Stomach (tissue), 9 donors: Measurements from ENCODE around the gene RETSAT. TPM values are rescaled to one million over a fixed set of nuclear protein-coding genes. Genes with fewer than 3 reads are reported as not detected.
"Not testable (repeated sequence)": the region's sequence is repeated elsewhere in the genome, so short reads cannot be mapped to it uniquely, and the experiment has no call there.

Experiments used
- DNase-seq, 2 donors: peaks; one replicate each; pipeline versions ENCODE4 v3.0.0 to v3.0.0-alpha.2; 2013 to 2019
- H3K27ac ChIP-seq, 5 donors: fragments of 200-600 bp in 4 of 5; sonication (generic) in 4 of 5; one replicate each; pipeline ENCODE4 v1.5.1; 2013 to 2019; ENCODE audit warnings: mild to moderate bottlenecking in 1 of 5, moderate library complexity in 1 of 5
- H3K27me3 ChIP-seq, 3 donors: fragments of 200-600 bp; sonication (generic); one replicate each; pipeline ENCODE4 v1.5.1; 2017 to 2019; ENCODE audit warnings: mixed run types in 1 of 3
- H3K36me3 ChIP-seq, 4 donors: fragments of 200-600 bp; sonication (generic); 1 replicate in 3 of 4; 2 replicates in 1 of 4; pipeline ENCODE4 v1.5.1; 2016 to 2019
- H3K4me1 ChIP-seq, 4 donors: fragments of 200-600 bp; sonication (generic); one replicate each; pipeline ENCODE4 v1.5.1; 2016 to 2019
- H3K4me3 ChIP-seq, 4 donors: fragments of 200-600 bp; sonication (generic) in 3 of 4; one replicate each; pipeline ENCODE4 v1.5.1; 2016 to 2019; ENCODE audit warnings: mild to moderate bottlenecking in 1 of 4
- H3K9me3 ChIP-seq, 4 donors: fragments of 200-600 bp; sonication (generic); one replicate each; pipeline ENCODE4 v1.5.1; 2016 to 2019
- EP300 ChIP-seq: sonication (generic); formaldehyde crosslinking; IDR thresholded peaks from one replicate; pipeline ENCODE4 v1.6.1; 2017; ENCODE audit warnings: antibody characterized with exemption
- POLR2A ChIP-seq, 4 donors: fragments of 450-650 bp; IDR thresholded peaks; one replicate each; pipeline ENCODE4 v1.6.1; 2016; ENCODE audit warnings: antibody characterized with exemption in 4 of 4, control low read depth in 2 of 4, mild to moderate bottlenecking in 1 of 4, moderate library complexity in 1 of 4
- POLR2AphosphoS5 ChIP-seq, 3 donors: sonication (generic); formaldehyde crosslinking; IDR thresholded peaks; one replicate each; pipeline ENCODE4 v1.6.1; 2016; ENCODE audit warnings: antibody characterized with exemption in 3 of 3
- WGBS, 5 donors: extraction: QIAGEN DNeasy Blood & Tissue Kit in 3 of 5; methylation state at CpG; one replicate each; pipeline versions ENCODE4 v1.1.5 to v1.1.7; 2013 to 2018; 5-methylcytosine and 5-hydroxymethylcytosine counted together
- intact Hi-C: fragments of 100-400 bp; cut with DNase I; formaldehyde crosslinking; loops from one replicate; pipeline ENCODE4 v1.15.1; 2023; ENCODE audit warnings: low total_unique reads
- polyA plus RNA-seq, 3 donors: library from polyadenylated mRNA; stranded (reverse); fragments of 200-250 nt; gene quantifications; one replicate each; pipeline ENCODE4 v1.2.3, GENCODE V29; 2013
- total RNA-seq, 5 donors: library from RNA; depleted of rRNA; stranded (reverse); fragments of >200 nt; gene quantifications; one replicate each; pipeline versions ENCODE4 v1.1.0 to v1.2.3, GENCODE V29; 2014 to 2016
- TF ChIP-seq, protein P1 (sequence below), 7 experiments: fragments of 450-650 bp in 4 of 7; fragments of 200-600 bp in 3 of 7; sonication (generic) in 3 of 7; IDR thresholded peaks; one replicate each; pipeline ENCODE4 v1.5.1; 2016 to 2019; ENCODE audit warnings: antibody characterized with exemption in 7 of 7, control low read depth in 2 of 7, mild to moderate bottlenecking in 1 of 7
- donor health status: healthy with polysubstance abuse.
- donor health status: Bipolar disorder and iron deficiency.
- donor health status: healthy.

Gene RETSAT
- total and polyA plus RNA-seq, 8 donors, result 11.5 to 90.1 (median 46.7) TPM

DNA sequence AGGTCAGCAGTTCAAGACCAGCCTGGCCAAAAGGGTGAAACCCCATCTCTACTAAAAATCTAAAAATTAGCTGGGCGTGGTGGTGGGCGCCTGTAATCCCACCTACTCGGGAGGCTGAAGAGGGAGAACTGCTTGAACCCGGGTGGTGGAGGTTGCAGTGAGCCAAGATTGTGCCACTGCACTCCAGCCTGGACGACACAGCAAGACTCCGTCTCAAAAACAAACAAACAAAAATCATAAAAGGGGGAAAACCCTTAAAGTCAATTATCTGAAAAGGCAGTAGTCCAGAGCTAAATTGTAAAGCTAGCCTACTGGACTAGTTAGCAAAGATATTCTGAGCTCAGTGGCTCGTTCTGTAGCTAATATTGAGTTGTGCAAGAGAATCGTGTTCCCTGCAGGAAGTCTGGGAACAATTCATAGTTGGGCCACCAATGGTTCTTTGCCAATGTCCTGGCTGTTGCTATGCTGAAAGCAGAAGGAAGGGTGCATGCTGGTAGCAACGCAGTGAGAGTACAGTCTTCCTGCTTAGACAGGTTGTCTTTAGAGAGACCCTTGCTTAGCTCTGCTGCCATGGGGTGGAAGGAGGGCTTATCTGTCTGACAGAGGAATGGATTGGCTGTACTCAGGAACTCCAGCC is 30.9 kb downstream of the RETSAT start:
- no peaks in the 10 kb centered on the region for H3K9me3 ChIP-seq
- H3K4me1 ChIP-seq, result peaks cover 41 to 92% (median 67%) of the 10 kb centered on the region in 4 donors
- H3K4me3 ChIP-seq, result peak overlapping the region in 2 of 4 donors; percentile 79 to 81
- no peak for DNase-seq
- intact Hi-C loops, result no loop called here
- 79 to 88% (median 84%) methylated on average over 9 of the region's 9 CpGs for WGBS, 5 donors
- H3K36me3 ChIP-seq, result peaks cover 54 to 67% (median 65%) of the 10 kb centered on the region in 4 donors
- TF ChIP-seq POLR2AphosphoS5 (IDR thresholded peaks at IDR 0.05) (no peak), POLR2A (IDR thresholded peaks at IDR 0.05) (no peak), EP300 (no peak)
- TF ChIP-seq, protein P1, sequence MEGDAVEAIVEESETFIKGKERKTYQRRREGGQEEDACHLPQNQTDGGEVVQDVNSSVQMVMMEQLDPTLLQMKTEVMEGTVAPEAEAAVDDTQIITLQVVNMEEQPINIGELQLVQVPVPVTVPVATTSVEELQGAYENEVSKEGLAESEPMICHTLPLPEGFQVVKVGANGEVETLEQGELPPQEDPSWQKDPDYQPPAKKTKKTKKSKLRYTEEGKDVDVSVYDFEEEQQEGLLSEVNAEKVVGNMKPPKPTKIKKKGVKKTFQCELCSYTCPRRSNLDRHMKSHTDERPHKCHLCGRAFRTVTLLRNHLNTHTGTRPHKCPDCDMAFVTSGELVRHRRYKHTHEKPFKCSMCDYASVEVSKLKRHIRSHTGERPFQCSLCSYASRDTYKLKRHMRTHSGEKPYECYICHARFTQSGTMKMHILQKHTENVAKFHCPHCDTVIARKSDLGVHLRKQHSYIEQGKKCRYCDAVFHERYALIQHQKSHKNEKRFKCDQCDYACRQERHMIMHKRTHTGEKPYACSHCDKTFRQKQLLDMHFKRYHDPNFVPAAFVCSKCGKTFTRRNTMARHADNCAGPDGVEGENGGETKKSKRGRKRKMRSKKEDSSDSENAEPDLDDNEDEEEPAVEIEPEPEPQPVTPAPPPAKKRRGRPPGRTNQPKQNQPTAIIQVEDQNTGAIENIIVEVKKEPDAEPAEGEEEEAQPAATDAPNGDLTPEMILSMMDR (IDR thresholded peaks at IDR 0.05), result no peak
- H3K27ac ChIP-seq, result no peak overlapping the region
- no peaks in the 10 kb centered on the region for H3K27me3 ChIP-seq

DNA sequence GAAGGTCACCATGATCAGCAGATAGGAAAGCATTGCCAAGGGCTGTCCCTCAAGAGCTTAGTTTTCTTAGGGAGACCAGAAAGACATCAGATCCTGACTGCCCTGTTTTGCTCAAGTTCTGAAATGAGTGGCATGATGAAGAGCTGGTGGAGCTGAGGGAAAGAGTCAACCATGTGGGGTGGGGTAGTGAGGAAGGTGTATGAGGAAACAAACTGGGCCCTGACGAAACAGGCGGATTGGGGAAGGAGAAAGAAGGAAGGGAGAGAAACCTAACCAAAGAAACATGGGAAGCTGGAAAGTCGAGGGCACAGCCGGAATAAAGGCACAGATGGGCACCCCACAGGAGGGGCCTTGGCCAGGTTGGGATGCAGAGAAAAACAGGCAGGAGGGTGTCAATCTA is 34.5 kb downstream of the RETSAT start:
- TF ChIP-seq POLR2AphosphoS5 (IDR thresholded peaks at IDR 0.05), result no peak
- no peak for TF ChIP-seq EP300
- TF ChIP-seq, protein P1 (IDR thresholded peaks at IDR 0.05), result no peak
- TF ChIP-seq POLR2A (IDR thresholded peaks at IDR 0.05), result no peak
- Histone ChIP-seq H3K4me3 (no peak overlapping the region), H3K9me3 (no peaks in the 10 kb centered on the region), H3K36me3 (peaks cover 66 to 100% (median 97%) of the 10 kb centered on the region in 4 donors), H3K4me1 (peaks cover 17 to 68% (median 43%) of the 10 kb centered on the region in 4 donors), H3K27ac (no peak overlapping the region), H3K27me3 (no peaks in the 10 kb centered on the region)
- 84 to 98% (median 88%) methylated on average over 4 of the region's 4 CpGs for WGBS, 5 donors
- intact Hi-C loops, result no loop called here
- no peak for DNase-seq

DNA sequence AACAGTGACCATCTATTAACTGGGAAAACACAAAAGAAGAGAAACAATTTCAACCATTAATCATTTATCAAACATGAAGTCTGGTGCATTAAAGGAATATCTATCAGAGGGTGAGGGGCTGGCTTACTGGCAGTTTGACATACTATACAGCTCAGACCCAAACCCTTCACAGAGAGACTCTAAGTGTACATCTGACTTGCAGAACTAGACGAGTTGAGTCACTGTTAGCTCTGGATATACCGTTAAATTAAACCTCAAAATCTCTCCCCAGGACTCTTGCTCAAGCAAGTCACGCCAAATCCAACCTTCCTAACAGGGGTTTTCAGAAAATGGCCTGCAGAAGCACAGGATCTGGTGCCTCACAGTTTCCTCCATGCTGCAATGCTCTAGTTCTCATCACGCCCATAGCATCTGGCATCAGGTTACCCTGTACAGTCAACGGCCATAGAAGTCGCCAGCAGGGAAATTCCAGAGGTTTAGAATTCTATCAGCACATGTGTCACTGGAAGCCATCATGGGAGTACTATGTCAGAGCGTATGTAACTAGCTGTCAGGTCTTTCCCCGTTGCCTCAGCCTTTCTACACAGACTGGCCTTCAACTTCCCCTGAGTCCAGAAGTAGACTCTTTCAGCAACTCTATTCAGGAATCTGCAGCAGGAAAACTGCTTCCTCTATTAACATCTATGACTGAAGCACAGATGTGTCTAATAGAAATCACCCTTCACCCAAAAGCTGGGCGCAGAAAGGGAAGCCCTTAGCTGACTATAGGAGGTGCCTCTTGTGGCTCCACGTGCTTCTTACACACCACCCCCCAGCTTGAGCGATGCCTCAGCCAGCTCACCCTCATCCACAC is 35.9 kb downstream of the RETSAT start:
- Histone ChIP-seq H3K36me3 (peaks cover 53 to 99% (median 96%) of the 10 kb centered on the region in 4 donors), H3K27ac (no peak overlapping the region), H3K27me3 (no peaks in the 10 kb centered on the region), H3K9me3 (no peaks in the 10 kb centered on the region), H3K4me1 (peaks cover 5 to 61% (median 35%) of the 10 kb centered on the region in 4 donors), H3K4me3 (no peak overlapping the region)
- TF ChIP-seq POLR2A (IDR thresholded peaks at IDR 0.05) (no peak), POLR2AphosphoS5 (IDR thresholded peaks at IDR 0.05) (no peak)
- intact Hi-C loops, result no loop called here
- 60 to 78% (median 73%) methylated on average over 11 of the region's 11 CpGs for WGBS, 5 donors
- DNase-seq, result peak in 1 of 2 donors; percentile 37

DNA sequence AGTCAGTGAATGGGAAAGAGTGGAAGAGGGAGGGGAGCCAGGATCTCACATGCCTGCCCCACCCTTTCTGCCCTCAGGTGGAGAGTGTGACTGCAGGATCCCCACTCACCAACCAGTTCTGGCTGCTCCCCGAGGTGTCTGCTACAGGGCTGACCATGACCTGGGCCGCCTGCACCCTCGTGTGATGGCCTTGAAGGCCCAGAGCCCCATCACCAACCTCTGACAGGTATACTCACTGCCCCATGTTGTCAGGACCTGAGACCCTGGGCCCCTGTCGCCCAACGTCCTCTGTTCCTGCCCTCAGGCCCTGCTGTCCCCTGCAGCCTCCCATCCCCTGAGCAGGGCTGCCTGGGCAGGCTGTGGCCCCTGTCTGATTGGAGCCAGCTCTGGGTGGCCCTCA is 38.4 kb downstream of the RETSAT start:
- H3K4me3 ChIP-seq, H3K27ac ChIP-seq, DNase-seq, H3K9me3 ChIP-seq, intact Hi-C loops, H3K27me3 ChIP-seq: not testable (repeated sequence)
- 50 to 83% methylated on average over 2 to 5 of the region's 5 CpGs; no CpG with 5 or more reads in 3 of the 5 donors for WGBS, 5 donors
- peaks cover 30 to 77% (median 73%) of the 10 kb centered on the region in 4 donors for H3K36me3 ChIP-seq
- peaks cover 0 to 36% (median 14%) of the 10 kb centered on the region in 4 donors for H3K4me1 ChIP-seq

DNA sequence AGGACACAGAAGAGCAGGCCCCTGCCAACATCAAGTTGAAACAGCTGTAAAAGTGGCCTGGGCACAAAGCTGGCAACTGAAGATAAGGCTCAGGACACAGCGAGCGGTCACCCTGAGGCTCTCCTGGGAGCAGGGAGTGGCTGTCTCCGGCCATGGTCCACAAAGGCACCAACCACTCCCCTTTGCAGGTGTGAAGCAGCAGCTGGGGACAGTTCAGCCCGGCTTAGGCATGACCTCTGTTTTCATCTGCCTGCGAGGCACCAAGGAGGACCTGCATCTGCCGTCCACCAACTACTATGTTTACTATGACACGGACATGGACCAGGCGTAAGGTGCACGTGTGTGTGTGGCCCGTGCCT is 39.5 kb downstream of the RETSAT start:
- TF ChIP-seq EP300, result no peak
- TF ChIP-seq, protein P1 (IDR thresholded peaks at IDR 0.05), result no peak
- TF ChIP-seq POLR2A (IDR thresholded peaks at IDR 0.05), result no peak
- no peak for TF ChIP-seq POLR2AphosphoS5 (IDR thresholded peaks at IDR 0.05)
- DNase-seq, result peak in 1 of 2 donors; percentile 32
- intact Hi-C loops, result no loop called here
- Histone ChIP-seq H3K4me1 (peaks cover 4 to 32% (median 18%) of the 10 kb centered on the region in 4 donors), H3K27me3 (no peaks in the 10 kb centered on the region), H3K9me3 (no peaks in the 10 kb centered on the region), H3K4me3 (no peak overlapping the region), H3K36me3 (peaks cover 20 to 67% (median 63%) of the 10 kb centered on the region in 4 donors), H3K27ac (peak overlapping the region in 1 of 5 donors; percentile 66)
- 56 to 74% (median 60%) methylated on average over 8 to 10 of the region's 10 CpGs for WGBS, 5 donors
